ENCODE data around the gene NEURL2. TPM values are rescaled to one million over a fixed set of nuclear protein-coding genes. Genes with fewer than 3 reads are reported as not detected.

The NEURL2 gene
- polyA plus RNA-seq, 3 donors = 4.7 to 9.8 (median 7.5) TPM

Other genes with a start within 250 kb of the NEURL2 start
- gene WFDC11, start 221.0 kb downstream of the NEURL2 start, polyA plus RNA-seq (ENCODE audit: insufficient read length in 3 of 3) = not detected
- under 1 TPM in 1 of 3 donors, not detected in 2; 0.07 TPM for gene WFDC13, start 189.2 kb downstream of the NEURL2 start, polyA plus RNA-seq (ENCODE audit: insufficient read length in 3 of 3)
- not detected for gene WFDC10B, start 186.2 kb downstream of the NEURL2 start, polyA plus RNA-seq (ENCODE audit: insufficient read length in 3 of 3)
- gene SPINT4, start 168.9 kb downstream of the NEURL2 start, polyA plus RNA-seq (ENCODE audit: insufficient read length in 3 of 3) = not detected
- 1 to 10 TPM in 2 of 3 donors, under 1 TPM in 1; 0.44 to 2.2 (median 1.3) TPM for gene WFDC3, start 99.3 kb downstream of the NEURL2 start, polyA plus RNA-seq (ENCODE audit: insufficient read length in 3 of 3)
- 10 to 100 TPM; 34.5 to 40.9 (median 35.8) TPM for gene DNTTIP1, start 99.3 kb downstream of the NEURL2 start, polyA plus RNA-seq (ENCODE audit: insufficient read length in 3 of 3)
- 10 to 100 TPM; 49.3 to 84.3 (median 74.4) TPM for gene UBE2C, start 78.6 kb downstream of the NEURL2 start, polyA plus RNA-seq (ENCODE audit: insufficient read length in 3 of 3)
- gene TNNC2, start 63.9 kb downstream of the NEURL2 start, polyA plus RNA-seq (ENCODE audit: insufficient read length in 3 of 3) = 1 to 10 TPM in 1 of 3 donors, under 1 TPM in 2; 0.50 to 2.5 (median 0.50) TPM
- 10 to 100 TPM; 10.8 to 21.0 (median 14.2) TPM for gene SNX21, start 57.4 kb downstream of the NEURL2 start, polyA plus RNA-seq (ENCODE audit: insufficient read length in 3 of 3)
- gene ACOT8, start 33.8 kb downstream of the NEURL2 start, polyA plus RNA-seq (ENCODE audit: insufficient read length in 3 of 3) = 10 to 100 TPM; 19.2 to 31.3 (median 25.3) TPM
- gene ZSWIM3, start 33.6 kb downstream of the NEURL2 start, polyA plus RNA-seq (ENCODE audit: insufficient read length in 3 of 3) = 1 to 10 TPM; 5.1 to 5.5 (median 5.2) TPM
- gene ZSWIM1, start 10.0 kb downstream of the NEURL2 start, polyA plus RNA-seq (ENCODE audit: insufficient read length in 3 of 3) = 10 to 100 TPM; 15.3 to 18.9 (median 16.6) TPM
- 1 to 10 TPM; 2.7 to 7.2 (median 3.5) TPM for gene SPATA25, start 3.6 kb downstream of the NEURL2 start, polyA plus RNA-seq (ENCODE audit: insufficient read length in 3 of 3)
- 100 to 1,000 TPM; 120 to 166 (median 127) TPM for gene CTSA, start 127 bp upstream of the NEURL2 start, polyA plus RNA-seq (ENCODE audit: insufficient read length in 3 of 3)
- gene PLTP, start 20.9 kb upstream of the NEURL2 start, polyA plus RNA-seq (ENCODE audit: insufficient read length in 3 of 3) = 100 to 1,000 TPM; 115 to 141 (median 141) TPM
- gene PCIF1, start 43.5 kb upstream of the NEURL2 start, polyA plus RNA-seq (ENCODE audit: insufficient read length in 3 of 3) = 10 to 100 TPM; 44.7 to 52.7 (median 44.9) TPM
- gene ZNF335, start 81.0 kb upstream of the NEURL2 start, polyA plus RNA-seq (ENCODE audit: insufficient read length in 3 of 3) = 10 to 100 TPM; 10.4 to 18.5 (median 14.4) TPM
- under 1 TPM; 0.45 to 0.89 (median 0.61) TPM for gene MMP9, start 117.7 kb upstream of the NEURL2 start, polyA plus RNA-seq (ENCODE audit: insufficient read length in 3 of 3)
- gene SLC12A5, start 138.0 kb upstream of the NEURL2 start, polyA plus RNA-seq (ENCODE audit: insufficient read length in 3 of 3) = 1 to 10 TPM; 1.5 to 2.6 (median 2.5) TPM
- gene NCOA5, start 198.8 kb upstream of the NEURL2 start, polyA plus RNA-seq (ENCODE audit: insufficient read length in 3 of 3) = 10 to 100 TPM; 50.8 to 60.5 (median 57.0) TPM
- 1 to 10 TPM; 4.1 to 5.7 (median 5.3) TPM for gene CD40, start 227.1 kb upstream of the NEURL2 start, polyA plus RNA-seq (ENCODE audit: insufficient read length in 3 of 3)